Germinal center (tissue), 1 donor: ENCODE data around the gene PLA2G4A.
"Not testable (repeated sequence)": the region's sequence is repeated elsewhere in the genome, so short reads cannot be mapped to it uniquely, and the experiment has no call there.

Experiments used
- DNase-seq: peaks from one replicate; pipeline ENCODE4 v3.0.0; 2012; ENCODE audit warnings: mixed read lengths, low spot score

Gene PLA2G4A

GRCh38 chr1:186922814-186923213 lies 94.1 kb downstream of the PLA2G4A start:
- DNase-seq: not testable (repeated sequence)

- no peak for DNase-seq
Observed at GRCh38 chr1:186923486-186923885, 94.7 kb downstream of the PLA2G4A start.

GRCh38 chr1:186925881-186926669 lies 97.3 kb downstream of the PLA2G4A start:
- DNase-seq: no peak

- no peak for DNase-seq
Observed at GRCh38 chr1:186927884-186928283, 99.1 kb downstream of the PLA2G4A start.

GRCh38 chr1:186930238-186930637 lies 101.5 kb downstream of the PLA2G4A start:
- DNase-seq: no peak

GRCh38 chr1:186937016-186937670 lies 108.4 kb downstream of the PLA2G4A start:
- DNase-seq: no peak

GRCh38 chr1:186943891-186944686 lies 115.3 kb downstream of the PLA2G4A start:
- no peak for DNase-seq

GRCh38 chr1:186945146-186945545 lies 116.4 kb downstream of the PLA2G4A start:
- DNase-seq: no peak

- no peak for DNase-seq
Observed at GRCh38 chr1:186948535-186948934, 119.8 kb downstream of the PLA2G4A start.

GRCh38 chr1:186949173-186949572 lies 120.4 kb downstream of the PLA2G4A start:
- no peak for DNase-seq

GRCh38 chr1:186950547-186950946 lies 121.8 kb downstream of the PLA2G4A start:
- DNase-seq: no peak

GRCh38 chr1:186953876-186954275 lies 125.1 kb downstream of the PLA2G4A start:
- DNase-seq: no peak

GRCh38 chr1:186957314-186957713 lies 128.6 kb downstream of the PLA2G4A start:
- DNase-seq: no peak

GRCh38 chr1:186958520-186958919 lies 129.8 kb downstream of the PLA2G4A start:
- no peak for DNase-seq

- no peak for DNase-seq
Observed at GRCh38 chr1:186960861-186961260, 132.1 kb downstream of the PLA2G4A start.

GRCh38 chr1:186965847-186966246 lies 137.1 kb downstream of the PLA2G4A start:
- no peak for DNase-seq

GRCh38 chr1:186966456-186966855 lies 137.7 kb downstream of the PLA2G4A start:
- no peak for DNase-seq

- no peak for DNase-seq
Observed at GRCh38 chr1:186967656-186968394, 139.1 kb downstream of the PLA2G4A start.

GRCh38 chr1:186974774-186975181 lies 146.0 kb downstream of the PLA2G4A start:
- no peak for DNase-seq

GRCh38 chr1:186975220-186975619 lies 146.5 kb downstream of the PLA2G4A start:
- no peak for DNase-seq

GRCh38 chr1:186976700-186977099 lies 148.0 kb downstream of the PLA2G4A start:
- DNase-seq: no peak
